Thyroid gland (tissue), 4 donors: ENCODE results near the gene ASCC3.

ENCODE experiments used
- CTCF ChIP-seq, 6 experiments: fragments of 200-600 bp in 3 of 6; fragments of 450-650 bp in 3 of 6; sonication (generic) in 3 of 6; IDR thresholded peaks; one replicate each; pipeline ENCODE4 v1.5.1; 2016 to 2019; ENCODE audit warnings: antibody characterized with exemption in 6 of 6, mild to moderate bottlenecking in 2 of 6, inconsistent platforms in 1 of 6, moderate library complexity in 1 of 6
- POLR2A ChIP-seq, 2 donors: fragments of 450-650 bp; IDR thresholded peaks; one replicate each; pipeline ENCODE4 v1.6.1; 2017; ENCODE audit warnings: antibody characterized with exemption in 2 of 2, mild to moderate bottlenecking in 2 of 2, moderate library complexity in 1 of 2

DNA sequence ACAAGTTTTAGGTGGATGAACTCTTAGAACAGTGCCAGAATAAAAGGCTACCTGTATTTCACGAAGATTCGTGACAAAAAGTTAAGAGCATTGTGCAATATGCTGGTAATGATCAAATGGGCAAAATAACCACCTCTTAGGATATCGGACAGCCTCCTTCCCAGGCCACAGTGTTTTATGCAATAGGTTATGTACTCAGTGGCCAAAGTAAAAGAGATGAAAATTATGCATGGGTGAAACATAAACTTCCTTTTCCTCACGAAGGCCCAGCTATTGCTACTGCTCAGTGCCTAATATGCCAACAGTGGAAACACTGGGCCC lies 262.8 kb downstream of the ASCC3 start:
- TF ChIP-seq POLR2A (IDR thresholded peaks at IDR 0.05) (no peak), CTCF (IDR thresholded peaks at IDR 0.05) (no peak)
